Peyer's patch (tissue), 4 donors: ENCODE data around the gene PALLD. TPM values are rescaled to one million over a fixed set of nuclear protein-coding genes. Genes with fewer than 3 reads are reported as not detected.

ENCODE experiments used
- DNase-seq, 3 donors: peaks; one replicate each; pipeline ENCODE4 v3.0.0-alpha.2; 2017 to 2019
- H3K27ac ChIP-seq, 4 donors: fragments of 200-600 bp; sonication (generic); one replicate each; pipeline ENCODE4 v1.5.1; 2016 to 2019
- H3K27me3 ChIP-seq, 2 donors: fragments of 200-600 bp; sonication (generic); one replicate each; pipeline ENCODE4 v1.5.1; 2019
- H3K36me3 ChIP-seq, 3 donors: fragments of 200-600 bp; sonication (generic); one replicate each; pipeline ENCODE4 v1.5.1; 2016 to 2019
- H3K4me1 ChIP-seq, 4 donors: fragments of 200-600 bp; sonication (generic); one replicate each; pipeline ENCODE4 v1.5.1; 2016 to 2019
- H3K4me3 ChIP-seq, 4 donors: fragments of 200-600 bp; sonication (generic); 1 replicate in 3 of 4; 2 replicates in 1 of 4; pipeline ENCODE4 v1.5.1; 2016 to 2019; ENCODE audit warnings: mild to moderate bottlenecking in 1 of 4
- H3K9me3 ChIP-seq, 4 donors: fragments of 200-600 bp; sonication (generic); one replicate each; pipeline ENCODE4 v1.5.1; 2016 to 2019; ENCODE audit warnings: mild to moderate bottlenecking in 1 of 4
- POLR2A ChIP-seq, 2 donors: fragments of 450-650 bp; IDR thresholded peaks; one replicate each; pipeline ENCODE4 v1.5.1; 2017; ENCODE audit warnings: antibody characterized with exemption in 2 of 2, mild to moderate bottlenecking in 2 of 2, moderate library complexity in 2 of 2
- total RNA-seq, 4 donors: library from RNA; depleted of rRNA; stranded (reverse); fragments of >200 nt; gene quantifications; one replicate each; pipeline ENCODE4 v1.1.0, GENCODE V29; 2016
- TF ChIP-seq, protein P1 (sequence below), 6 experiments: fragments of 450-650 bp in 4 of 6; fragments of 200-600 bp in 2 of 6; sonication (generic) in 1 of 6; IDR thresholded peaks; one replicate each; pipeline ENCODE4 v1.5.1; 2017 to 2019; ENCODE audit warnings: antibody characterized with exemption in 6 of 6, mild to moderate bottlenecking in 3 of 6, moderate library complexity in 1 of 6

Gene PALLD
- total RNA-seq, 4 donors from 2014 or later: 68.0 to 175 (median 78.4) TPM

GRCh38 chr4:168587411-168588125 is 90.7 kb downstream of the PALLD start:
- no peak for DNase-seq
- TF ChIP-seq, protein P1, sequence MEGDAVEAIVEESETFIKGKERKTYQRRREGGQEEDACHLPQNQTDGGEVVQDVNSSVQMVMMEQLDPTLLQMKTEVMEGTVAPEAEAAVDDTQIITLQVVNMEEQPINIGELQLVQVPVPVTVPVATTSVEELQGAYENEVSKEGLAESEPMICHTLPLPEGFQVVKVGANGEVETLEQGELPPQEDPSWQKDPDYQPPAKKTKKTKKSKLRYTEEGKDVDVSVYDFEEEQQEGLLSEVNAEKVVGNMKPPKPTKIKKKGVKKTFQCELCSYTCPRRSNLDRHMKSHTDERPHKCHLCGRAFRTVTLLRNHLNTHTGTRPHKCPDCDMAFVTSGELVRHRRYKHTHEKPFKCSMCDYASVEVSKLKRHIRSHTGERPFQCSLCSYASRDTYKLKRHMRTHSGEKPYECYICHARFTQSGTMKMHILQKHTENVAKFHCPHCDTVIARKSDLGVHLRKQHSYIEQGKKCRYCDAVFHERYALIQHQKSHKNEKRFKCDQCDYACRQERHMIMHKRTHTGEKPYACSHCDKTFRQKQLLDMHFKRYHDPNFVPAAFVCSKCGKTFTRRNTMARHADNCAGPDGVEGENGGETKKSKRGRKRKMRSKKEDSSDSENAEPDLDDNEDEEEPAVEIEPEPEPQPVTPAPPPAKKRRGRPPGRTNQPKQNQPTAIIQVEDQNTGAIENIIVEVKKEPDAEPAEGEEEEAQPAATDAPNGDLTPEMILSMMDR (IDR thresholded peaks at IDR 0.05): no peak
- TF ChIP-seq POLR2A (IDR thresholded peaks at IDR 0.05): no peak

DNA sequence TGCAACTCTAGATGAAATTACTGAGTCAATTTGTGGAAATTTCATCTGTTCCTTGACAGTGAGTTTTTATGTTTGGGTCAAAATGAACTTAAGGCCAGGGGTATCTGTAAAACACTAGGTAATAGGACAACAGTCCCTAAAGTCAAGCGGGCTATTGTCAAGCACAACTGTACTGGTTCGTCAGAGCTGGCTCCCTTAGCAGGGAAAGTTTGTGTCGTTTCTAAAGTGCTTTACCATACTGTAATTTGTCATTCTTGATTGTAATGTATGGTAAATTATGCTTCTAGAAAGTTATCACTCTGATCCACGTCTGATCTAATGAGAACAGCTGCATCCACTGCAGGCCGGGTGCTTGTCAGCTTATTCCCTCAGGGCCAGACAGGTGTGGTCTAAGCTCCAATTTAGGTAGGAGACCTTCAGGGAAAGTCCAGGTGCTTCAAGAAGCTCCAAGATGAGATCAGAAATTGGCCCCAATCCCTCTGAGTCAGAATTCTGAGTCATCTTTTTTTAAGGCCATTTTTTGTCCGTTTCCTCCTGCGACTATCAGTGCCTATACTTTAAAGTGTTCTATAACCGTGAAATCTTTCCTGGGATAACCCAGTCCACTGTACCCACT is 92.2 kb downstream of the PALLD start:
- Histone ChIP-seq H3K36me3 (no peaks in the 10 kb centered on the region), H3K27ac (no peak overlapping the region), H3K4me1 (no peaks in the 10 kb centered on the region), H3K4me3 (no peak overlapping the region), H3K27me3 (no peaks in the 10 kb centered on the region), H3K9me3 (no peaks in the 10 kb centered on the region)
- no peak for TF ChIP-seq POLR2A (IDR thresholded peaks at IDR 0.05)
- TF ChIP-seq, protein P1 (IDR thresholded peaks at IDR 0.05): no peak
- DNase-seq: no peak

More at GRCh38 chr4:168587411-168588125, 90.7 kb downstream of the PALLD start:
- Histone ChIP-seq H3K36me3 (no peaks in the 10 kb centered on the region), H3K27me3 (no peaks in the 10 kb centered on the region), H3K27ac (no peak overlapping the region), H3K4me3 (no peak overlapping the region), H3K9me3 (no peaks in the 10 kb centered on the region), H3K4me1 (no peaks in the 10 kb centered on the region)

- no peaks in the 10 kb centered on the region for H3K4me1 ChIP-seq
- H3K4me3 ChIP-seq: no peak overlapping the region
- H3K36me3 ChIP-seq: no peaks in the 10 kb centered on the region
- H3K9me3 ChIP-seq: no peaks in the 10 kb centered on the region
- DNase-seq: no peak
- TF ChIP-seq, protein P1 (IDR thresholded peaks at IDR 0.05): no peak
- no peak for TF ChIP-seq POLR2A (IDR thresholded peaks at IDR 0.05)
- H3K27me3 ChIP-seq: no peaks in the 10 kb centered on the region
- H3K27ac ChIP-seq: no peak overlapping the region
Observed at GRCh38 chr4:168592676-168593075, 95.8 kb downstream of the PALLD start.

DNA sequence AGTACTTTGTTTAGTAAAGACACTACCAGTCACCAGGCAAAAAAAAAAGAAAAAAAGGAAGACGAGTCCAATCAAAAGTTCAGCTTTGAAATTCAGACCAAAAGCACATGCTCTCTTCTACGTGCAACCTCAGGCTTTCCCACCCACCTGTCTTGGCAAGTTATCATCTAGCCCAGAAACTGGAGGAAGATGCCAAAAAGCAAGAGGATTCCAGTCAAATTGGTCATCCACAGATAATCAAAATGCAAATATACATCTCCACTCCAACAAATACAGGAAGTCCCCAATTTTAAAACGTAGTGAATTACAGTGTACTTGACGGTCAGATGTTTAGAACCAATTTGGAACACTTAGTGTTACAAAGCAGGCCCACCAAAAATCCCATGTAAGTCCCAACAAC is 96.5 kb downstream of the PALLD start:
- DNase-seq: no peak
- TF ChIP-seq, protein P1 (IDR thresholded peaks at IDR 0.05): no peak
- TF ChIP-seq POLR2A (IDR thresholded peaks at IDR 0.05): no peak
- no peak overlapping the region for H3K27ac ChIP-seq
- no peak overlapping the region for H3K4me3 ChIP-seq
- no peaks in the 10 kb centered on the region for H3K4me1 ChIP-seq
- no peaks in the 10 kb centered on the region for H3K27me3 ChIP-seq
- no peaks in the 10 kb centered on the region for H3K9me3 ChIP-seq
- H3K36me3 ChIP-seq: no peaks in the 10 kb centered on the region

- H3K36me3 ChIP-seq: no peaks in the 10 kb centered on the region
- TF ChIP-seq, protein P1 (IDR thresholded peaks at IDR 0.05): no peak
- no peak for TF ChIP-seq POLR2A (IDR thresholded peaks at IDR 0.05)
- H3K4me3 ChIP-seq: no peak overlapping the region
- H3K27me3 ChIP-seq: no peaks in the 10 kb centered on the region
- H3K4me1 ChIP-seq: no peaks in the 10 kb centered on the region
- H3K9me3 ChIP-seq: no peaks in the 10 kb centered on the region
- no peak for DNase-seq
- H3K27ac ChIP-seq: no peak overlapping the region
Observed at GRCh38 chr4:168594121-168594520, 97.3 kb downstream of the PALLD start.
